Measurements from ENCODE around the gene SNCB. TPM values are rescaled to one million over a fixed set of nuclear protein-coding genes. Genes with fewer than 3 reads are reported as not detected.
A peak's percentile ranks its signal among the peaks of the same experiment; 100 is the strongest.

The SNCB gene
- total RNA-seq, 1 donor from 2014 or later = 0.44 TPM

- Histone ChIP-seq H3K4me3 (no peak overlapping the region), H3K9me3 (replicated peaks) (no peaks in the 10 kb centered on the region), H3K27ac (replicated peaks) (no peak overlapping the region), H3K4me1 (peaks cover 15% of the 10 kb centered on the region), H3K36me3 (no peaks in the 10 kb centered on the region), H3K27me3 (ENCODE audit: low read depth) (peaks cover 92% of the 10 kb centered on the region)
- DNase-seq = no peak
- no peak for TF ChIP-seq CTCF (IDR thresholded peaks at IDR 0.05; ENCODE audit: borderline replicate concordance)
- intact Hi-C loops (cut with micrococcal nuclease) = no loop called here
Observed at GRCh38 chr5:176631383-176632200, 1.3 kb upstream of the SNCB start.

- H3K27me3 ChIP-seq (ENCODE audit: low read depth) = peaks cover 100% of the 10 kb centered on the region
- H3K36me3 ChIP-seq = no peaks in the 10 kb centered on the region
- intact Hi-C loops (cut with micrococcal nuclease) = no loop called here
- peak overlapping the region; percentile 62 for H3K4me3 ChIP-seq
- H3K4me1 ChIP-seq = peaks cover 15% of the 10 kb centered on the region
- no peak for DNase-seq
- TF ChIP-seq CTCF (IDR thresholded peaks at IDR 0.05; ENCODE audit: borderline replicate concordance) = no peak
- no peaks in the 10 kb centered on the region for H3K9me3 ChIP-seq (replicated peaks)
- H3K27ac ChIP-seq (replicated peaks) = no peak overlapping the region
Observed at GRCh38 chr5:176630681-176631222, 418 bp upstream of the SNCB start.

GRCh38 chr5:176629317-176629852 is 949 bp downstream of the SNCB start:
- no peak for DNase-seq
- peaks cover 15% of the 10 kb centered on the region for H3K4me1 ChIP-seq
- peaks cover 100% of the 10 kb centered on the region for H3K27me3 ChIP-seq (ENCODE audit: low read depth)
- H3K27ac ChIP-seq (replicated peaks) = no peak overlapping the region
- no peaks in the 10 kb centered on the region for H3K9me3 ChIP-seq (replicated peaks)
- peak overlapping the region; percentile 62 for H3K4me3 ChIP-seq
- TF ChIP-seq CTCF (IDR thresholded peaks at IDR 0.05; ENCODE audit: borderline replicate concordance) = no peak
- intact Hi-C loops (cut with micrococcal nuclease) = no loop called here
- no peaks in the 10 kb centered on the region for H3K36me3 ChIP-seq

- no peaks in the 10 kb centered on the region for H3K36me3 ChIP-seq
- H3K9me3 ChIP-seq (replicated peaks) = no peaks in the 10 kb centered on the region
- intact Hi-C loops (cut with micrococcal nuclease) = no loop called here
- H3K4me3 ChIP-seq = no peak overlapping the region
- no peak for TF ChIP-seq CTCF (IDR thresholded peaks at IDR 0.05; ENCODE audit: borderline replicate concordance)
- no peak for DNase-seq
- peaks cover 100% of the 10 kb centered on the region for H3K27me3 ChIP-seq (ENCODE audit: low read depth)
- H3K27ac ChIP-seq (replicated peaks) = no peak overlapping the region
- H3K4me1 ChIP-seq = peaks cover 15% of the 10 kb centered on the region
Observed at GRCh38 chr5:176628406-176629228, 1.7 kb downstream of the SNCB start.

GRCh38 chr5:176627582-176627981 is 2.8 kb downstream of the SNCB start:
- no peak for DNase-seq
- H3K27ac ChIP-seq (replicated peaks) = no peak overlapping the region
- intact Hi-C loops (cut with micrococcal nuclease) = no loop called here
- H3K36me3 ChIP-seq = no peaks in the 10 kb centered on the region
- H3K4me3 ChIP-seq = no peak overlapping the region
- H3K4me1 ChIP-seq = peaks cover 15% of the 10 kb centered on the region
- no peak for TF ChIP-seq CTCF (IDR thresholded peaks at IDR 0.05; ENCODE audit: borderline replicate concordance)
- no peaks in the 10 kb centered on the region for H3K9me3 ChIP-seq (replicated peaks)
- peaks cover 98% of the 10 kb centered on the region for H3K27me3 ChIP-seq (ENCODE audit: low read depth)

Data from left ventricle myocardium inferior (tissue), 1 donor.